Measurements from ENCODE around the gene KNDC1.

- no peak for TF ChIP-seq ZNF239 (tag by site-specific recombination; IDR thresholded peaks at IDR 0.05)
- no peak for TF ChIP-seq HIC1 (tag by site-specific recombination; IDR thresholded peaks at IDR 0.05)
- no peak for TF ChIP-seq KLF8 (tag by site-specific recombination; IDR thresholded peaks at IDR 0.05)
- no peak for TF ChIP-seq CTCF (tag by site-specific recombination; IDR thresholded peaks at IDR 0.05)
Observed at GRCh38 chr10:133255323-133255722, 95.3 kb downstream of the KNDC1 start.
